RKO (cell line): ENCODE results near the gene PRPF19.
A peak's percentile ranks its signal among the peaks of the same experiment; 100 is the strongest.

ENCODE experiments used
- DNase-seq: peaks from one replicate; pipeline ENCODE4 v3.0.0-alpha.2; 2016; ENCODE audit warnings: low spot score

Gene PRPF19

DNA sequence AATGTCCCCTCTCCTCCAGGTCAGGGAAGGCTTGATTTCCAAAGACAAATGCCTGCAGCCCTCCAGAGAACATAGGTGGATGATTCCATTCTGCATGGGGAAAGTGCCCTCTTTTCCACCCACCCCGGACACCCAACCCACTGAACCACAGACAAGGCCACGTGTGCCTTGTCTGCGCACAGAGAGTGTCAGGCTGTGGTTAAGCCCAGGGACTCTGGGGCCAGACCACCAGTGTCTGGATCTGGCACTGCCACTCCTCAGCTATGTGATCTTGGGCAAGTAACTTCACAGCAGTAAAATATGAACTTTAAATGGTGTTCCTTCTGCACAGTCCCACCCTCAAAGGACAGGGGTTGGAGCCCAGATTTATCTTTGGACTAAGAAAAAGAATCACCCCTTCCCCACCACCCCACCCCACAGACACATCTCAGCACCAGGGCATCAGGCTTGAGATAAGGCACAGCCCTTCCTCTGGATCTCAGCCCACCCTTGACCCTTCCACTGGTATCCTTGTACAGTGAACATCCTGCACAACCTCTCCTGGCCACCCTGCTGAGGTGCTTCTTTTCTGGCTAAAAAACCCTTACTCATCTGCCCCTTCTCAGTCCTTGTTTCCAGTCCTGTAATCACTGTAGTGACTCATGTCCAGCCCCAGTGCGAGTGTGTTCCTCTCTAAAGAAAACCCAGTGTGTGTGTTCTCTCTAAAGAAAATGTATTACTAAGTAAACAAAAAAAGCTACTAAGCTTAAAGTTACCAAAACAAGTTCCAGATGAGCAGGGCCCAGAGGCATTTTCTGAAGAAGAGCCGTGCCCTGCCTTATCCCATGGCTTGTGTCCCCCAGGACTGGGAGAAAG, 48.8 kb downstream of the PRPF19 start:
- DNase-seq, result no peak

- DNase-seq, result no peak
These were observed 50.4 kb downstream of the PRPF19 start, which contains the start of gene PTGDR2 for GRCh38 chr11:60855726-60856633. Gene PTGDR2, minus strand, starts transcription at chr11:60855950. Its CDS starts 2,228 bp downstream, at chr11:60853722.

DNA sequence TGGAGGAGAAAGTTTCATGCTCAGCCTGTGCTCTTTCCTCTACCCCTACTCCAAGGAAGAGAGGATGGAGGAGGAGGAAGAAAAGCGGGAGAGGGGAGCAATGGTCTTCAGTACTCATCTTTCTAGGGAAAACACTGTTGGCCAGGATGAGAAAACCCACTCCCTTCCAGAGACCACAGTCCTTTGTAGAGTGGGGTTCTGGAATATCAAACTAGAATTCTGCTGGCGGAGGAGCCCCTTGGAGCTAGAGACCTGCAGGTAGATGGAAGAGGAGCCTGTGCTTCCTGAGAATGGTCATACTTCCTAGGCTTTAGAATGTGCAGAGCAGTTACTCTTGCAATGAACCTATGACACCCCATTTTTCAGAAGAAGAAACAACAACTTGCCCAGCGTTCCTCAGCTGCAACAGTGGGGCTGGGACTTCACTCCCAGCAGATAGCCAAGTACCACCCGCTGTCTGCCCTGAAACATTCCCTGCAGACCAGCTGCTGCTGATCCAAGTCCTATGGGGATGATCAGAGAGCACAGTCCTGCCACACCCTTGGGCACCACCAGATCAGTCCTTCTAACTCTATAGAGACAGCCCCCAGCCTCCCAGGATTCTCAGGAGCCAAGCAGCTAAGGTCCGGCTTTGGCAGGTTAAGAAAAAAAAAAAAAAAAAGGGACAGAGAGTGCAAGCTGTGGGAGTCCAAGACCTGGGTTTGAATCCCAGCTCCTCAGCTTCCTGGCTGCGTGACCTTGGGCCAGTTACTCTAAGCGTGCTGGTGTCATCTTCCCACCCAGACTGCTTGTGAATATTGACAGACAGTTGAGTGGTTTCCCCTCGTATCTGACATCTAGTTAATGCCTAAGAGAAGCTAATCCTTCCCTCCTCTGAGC, 51.3 kb downstream of the PRPF19 start:
- DNase-seq, result no peak

DNA sequence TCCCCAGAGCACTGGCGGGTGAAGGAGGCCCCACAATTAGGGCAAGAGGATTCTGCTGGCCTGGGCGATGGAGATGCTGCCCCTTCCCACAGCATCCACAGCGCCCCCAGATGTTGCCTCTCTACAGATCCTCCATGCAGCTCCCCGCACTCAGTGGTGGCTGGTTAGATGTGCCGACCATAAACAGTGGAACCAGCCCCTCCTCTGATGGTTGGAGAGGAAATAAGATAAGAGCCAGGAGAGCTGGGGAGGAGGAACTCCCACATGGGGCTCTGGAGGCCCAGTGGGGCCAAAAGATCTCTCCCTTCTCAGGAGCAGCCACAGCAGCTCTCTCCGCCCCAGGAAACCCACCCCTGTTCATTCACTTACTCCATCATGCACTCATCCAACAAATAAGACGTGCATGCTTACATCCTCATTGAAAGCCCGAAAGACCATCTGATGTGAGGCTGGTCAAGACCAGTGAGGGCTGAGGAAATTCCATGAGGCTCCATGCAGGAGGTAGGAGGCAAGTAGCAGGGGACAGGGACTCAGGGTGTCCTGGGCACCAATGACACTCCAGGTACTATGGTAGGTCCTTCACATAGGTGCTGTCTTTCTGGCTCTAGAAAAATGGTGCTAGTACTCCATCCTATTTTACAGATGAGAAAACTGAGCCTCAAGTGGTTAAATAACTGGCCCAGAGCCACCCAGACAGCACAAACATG, 52.1 kb downstream of the PRPF19 start:
- DNase-seq, result no peak

DNA sequence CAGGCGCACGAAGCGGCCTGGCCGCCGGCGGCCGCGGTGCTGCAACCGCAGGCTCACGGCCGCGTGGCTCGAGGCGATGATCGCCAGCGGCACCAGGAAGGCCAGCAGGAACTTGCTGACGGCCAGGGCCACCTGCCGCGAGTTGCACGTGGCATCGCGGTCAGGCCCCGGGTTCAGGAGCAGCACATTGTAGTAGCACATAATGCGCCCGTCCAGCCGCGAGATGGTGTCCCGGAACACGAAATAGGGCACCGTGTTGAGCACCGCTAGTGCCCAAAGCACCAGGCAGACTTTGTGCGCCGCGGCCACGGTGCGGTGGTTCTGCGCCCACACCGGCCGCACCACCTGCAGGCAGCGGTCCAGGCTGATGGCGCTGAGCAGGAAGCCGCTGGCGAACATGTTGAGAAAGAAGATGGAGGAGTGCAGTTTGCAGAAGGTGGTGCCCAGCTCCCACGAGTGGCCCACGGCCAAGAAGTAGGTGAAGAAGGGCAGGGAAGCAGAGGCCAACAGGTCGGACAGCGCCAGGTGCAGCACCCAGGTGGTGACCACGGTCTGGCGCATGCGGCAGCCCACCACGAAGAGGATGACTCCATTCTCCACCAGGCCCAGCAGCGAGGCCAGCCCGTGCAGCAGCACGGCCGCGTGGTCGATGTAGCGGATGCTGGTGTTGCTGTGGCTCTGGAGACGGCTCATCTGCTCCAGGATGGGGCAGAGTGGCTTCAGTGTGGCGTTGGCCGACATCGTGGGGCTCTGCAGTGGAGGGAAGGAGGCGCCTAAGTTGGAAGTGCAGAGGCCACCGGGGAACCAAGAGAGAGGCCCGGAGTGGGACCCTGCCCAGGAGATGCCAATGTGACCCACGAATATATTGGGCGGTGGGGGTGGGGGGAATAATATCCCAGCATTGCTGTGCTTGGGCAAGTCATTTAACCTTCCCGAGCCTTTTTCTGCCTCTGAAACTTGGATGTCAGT, 53.1 kb downstream of the PRPF19 start:
- DNase-seq, result no peak

GRCh38 chr11:60852117-60852981, 54.0 kb downstream of the PRPF19 start:
- DNase-seq, result no peak

GRCh38 chr11:60851327-60852104, 54.9 kb downstream of the PRPF19 start:
- DNase-seq, result no peak

GRCh38 chr11:60849641-60850520, 56.5 kb downstream of the PRPF19 start:
- DNase-seq, result no peak

GRCh38 chr11:60848714-60849151, 57.7 kb downstream of the PRPF19 start:
- DNase-seq, result no peak

- no peak for DNase-seq
These were observed 58.5 kb downstream of the PRPF19 start for GRCh38 chr11:60847896-60848295.

GRCh38 chr11:60847281-60847680, 59.1 kb downstream of the PRPF19 start:
- no peak for DNase-seq

DNA sequence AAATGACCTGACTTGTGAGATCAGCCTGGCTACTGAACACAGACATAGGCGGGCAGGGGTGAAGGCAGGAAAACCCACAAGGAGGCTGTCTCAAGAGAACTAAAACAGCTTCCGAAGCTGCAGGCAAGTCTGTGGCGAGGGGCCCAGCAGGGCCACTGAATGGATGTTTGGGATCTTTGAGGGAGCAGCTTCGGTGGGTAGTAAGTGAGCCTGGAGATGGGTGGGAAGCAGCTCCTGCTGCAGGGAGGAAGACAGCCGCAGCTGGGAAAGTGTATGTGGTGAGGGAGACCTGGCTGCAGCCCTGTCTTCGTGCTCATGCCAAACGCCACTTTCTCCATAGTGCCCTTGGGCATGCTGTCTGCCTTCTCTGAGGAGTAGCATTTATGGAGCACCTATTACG, 61.0 kb downstream of the PRPF19 start:
- no peak for DNase-seq

DNA sequence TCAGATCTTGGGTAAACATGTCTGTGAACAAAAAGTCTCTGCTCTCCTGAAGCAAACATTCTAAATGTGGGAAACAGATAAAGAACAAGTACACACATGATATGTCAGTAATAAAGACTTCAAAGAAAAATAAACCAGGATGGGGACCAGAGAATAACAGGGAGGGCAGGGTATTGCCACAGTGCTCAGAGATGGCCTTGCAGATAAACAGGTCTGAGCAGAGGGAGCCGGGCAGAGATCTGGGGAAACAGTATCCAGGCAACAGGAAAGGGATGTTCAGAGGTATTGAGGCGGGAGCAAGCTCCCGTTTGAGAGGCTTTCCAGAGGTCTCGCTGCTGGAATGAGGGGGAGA, 61.5 kb downstream of the PRPF19 start:
- DNase-seq, result no peak

- peak; percentile 71 for DNase-seq
These were observed 62.1 kb downstream of the PRPF19 start for GRCh38 chr11:60844045-60844869.

DNA sequence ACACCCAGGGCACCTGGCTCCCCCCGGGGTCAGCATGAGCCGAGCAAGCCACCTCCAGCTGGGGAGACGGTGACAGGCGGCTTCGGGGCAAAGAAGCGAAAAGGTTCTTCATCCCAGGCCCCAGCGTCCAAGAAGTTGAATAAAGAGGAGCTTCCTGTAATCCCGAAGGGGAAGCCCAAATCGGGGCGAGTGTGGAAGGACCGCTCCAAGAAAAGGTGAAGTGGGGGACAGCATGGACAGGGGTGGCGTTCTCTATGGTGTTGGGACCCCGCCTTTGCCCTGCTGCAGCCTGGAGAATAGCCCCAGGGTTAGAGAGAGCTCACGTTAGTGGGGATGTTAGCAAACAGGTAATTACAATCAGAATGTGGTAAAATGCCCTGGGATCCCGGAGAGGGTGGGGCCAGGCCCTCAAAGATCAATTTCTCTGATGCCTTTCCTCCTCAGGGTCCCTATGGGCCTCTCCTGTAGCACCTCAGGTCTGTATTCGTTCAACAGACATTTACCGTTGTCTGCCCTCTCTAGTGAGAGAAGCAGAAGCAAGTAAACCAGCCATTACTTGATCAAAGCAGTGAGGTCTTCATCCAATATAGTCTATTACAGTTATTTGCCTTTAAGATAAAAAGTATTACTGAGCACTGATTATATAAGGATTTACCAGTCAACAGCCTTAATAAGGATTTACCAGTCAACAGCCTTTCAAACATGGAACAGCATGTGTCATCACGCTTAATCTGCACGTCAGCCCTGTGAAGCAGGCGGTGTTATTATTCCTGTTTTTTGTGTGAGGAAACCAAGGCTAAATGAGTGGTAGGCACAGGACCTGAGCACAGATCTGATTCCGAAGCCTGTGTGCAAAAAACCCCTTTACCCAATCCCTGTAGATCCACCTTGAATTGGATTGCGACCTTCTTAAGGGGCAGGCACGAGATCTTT, 63.5 kb downstream of the PRPF19 start:
- DNase-seq, result peak; percentile 75
